Measurements from ENCODE around the gene DXO. TPM values are rescaled to one million over a fixed set of nuclear protein-coding genes. Genes with fewer than 3 reads are reported as not detected.
A peak's percentile ranks its signal among the peaks of the same experiment; 100 is the strongest.

The DXO gene
- total RNA-seq (2016; rRNA removed; fragmentation: Illumina TruSeq; extraction: Trizol) (10.8 and 18.6 TPM in 2 replicates), polyA plus RNA-seq (2011; rRNA removed) (26.2 and 28.9 TPM in 2 replicates), polyA minus RNA-seq (2011; rRNA and poly(A)+ RNA removed; ENCODE audit: low replicate concordance) (43.0 TPM in 2 replicates), Bru-seq, nascent RNA (percentile 72 among the genes with signal in this experiment), BruChase-seq, experiment 1, labeled RNA remaining after a 6-hour chase (percentile 82 among the genes with signal in this experiment), BruChase-seq, experiment 2, labeled RNA remaining after a 2-hour chase (percentile 84 among the genes with signal in this experiment)
- total RNA-seq (2016; cell fraction: cytosol; rRNA removed; fragmentation: Illumina TruSeq; extraction: Trizol; ENCODE audit: low read depth): 9.0 and 14.9 TPM in 2 replicates
- 12.3 and 16.4 TPM in 2 replicates for total RNA-seq (2016; cell fraction: insoluble cytoplasmic fraction; rRNA removed; fragmentation: Illumina TruSeq; extraction: Trizol)
- total RNA-seq (2016; cell fraction: membrane; rRNA removed; fragmentation: Illumina TruSeq; extraction: Trizol): 10.9 and 16.6 TPM in 2 replicates
- 17.8 and 22.3 TPM in 2 replicates for total RNA-seq (2016; cell fraction: nucleus; rRNA removed; fragmentation: Illumina TruSeq; extraction: Trizol)
- 17.8 and 24.8 TPM in 2 replicates for polyA plus RNA-seq (2011; cell fraction: cytosol; rRNA removed)
- polyA plus RNA-seq (2011; cell fraction: nucleus; rRNA removed): 145 and 157 TPM in 2 replicates
- 16.4 and 25.9 TPM in 2 replicates for polyA plus RNA-seq (2012)
- 12.5 and 17.3 TPM in 2 replicates for polyA plus RNA-seq (2016; cell fraction: cytosol; fragmentation: Illumina TruSeq; extraction: Trizol; ENCODE audit: low read depth)
- 16.7 and 17.2 TPM in 2 replicates for polyA plus RNA-seq (2016; cell fraction: insoluble cytoplasmic fraction; fragmentation: Illumina TruSeq; extraction: Trizol; ENCODE audit: low read depth)
- polyA plus RNA-seq (2016; cell fraction: membrane; fragmentation: Illumina TruSeq; extraction: Trizol; ENCODE audit: low read depth): 14.6 and 18.4 TPM in 2 replicates
- polyA plus RNA-seq (2016; cell fraction: nucleus; fragmentation: Illumina TruSeq; extraction: Trizol; ENCODE audit: insufficient read depth, low read depth): 53.7 and 55.2 TPM in 2 replicates
- polyA minus RNA-seq (2011; cell fraction: cytosol; rRNA and poly(A)+ RNA removed): 10.4 TPM in 2 replicates
- polyA minus RNA-seq (2011; cell fraction: nucleus; rRNA and poly(A)+ RNA removed): 34.1 and 38.2 TPM in 2 replicates
- long read RNA-seq, experiment 1, transcript DXO-201 (7 exons, 1,628 nt): major isoform, 20 of 29 reads
- long read RNA-seq, experiment 1, partial matches to known transcripts: 2 of 29 reads
- long read RNA-seq, experiment 1, other reads (novel, unspliced or antisense): 3 of 29 reads
- long read RNA-seq, experiment 2, transcript DXO-203 (6 exons, 1,533 nt): minor isoform, 5 of 50 reads
- long read RNA-seq, experiment 2, transcript DXO-201 (7 exons, 1,628 nt): major isoform, 25 of 50 reads
- long read RNA-seq, experiment 2, partial matches to known transcripts: 1 of 50 reads
- long read RNA-seq, experiment 2, other reads (novel, unspliced or antisense): 14 of 50 reads

GRCh38 chr6:31971993-31972708 lies at the start of gene DXO:
Gene DXO, minus strand, starts transcription at chr6:31972138. Its CDS starts 463 bp downstream, at chr6:31971675.
- ChIA-PET POLR2A (interaction anchor here (0.8 to 6.1 kb wide), 17 partner anchors 8 to 320 kb away, joined by 3 to 142 read pairs (median 7); partner anchors contain the start of genes APOM, BAG6, C2 and CFB), CTCF (ENCODE audit: low intra/inter-chr PET ratio, low total read pairs) (no interaction called here)
- Histone ChIP-seq H3K27ac (ENCODE audit: extremely low read length, insufficient read depth, low read length) (peak within 1 kb of the TSS; percentile 86), H3K9ac (ENCODE audit: insufficient read depth, low read depth, low read length) (peak within 1 kb of the TSS; percentile 88), H3K4me2 (ENCODE audit: low read depth, low read length) (peak within 1 kb of the TSS; percentile 99), H4K20me1 (ENCODE audit: insufficient read depth, low read length) (no peaks in the 10 kb centered on the region), H3K79me2 (ENCODE audit: insufficient read depth, low read length) (peaks cover 21% of the 10 kb centered on the region), H2AFZ (ENCODE audit: low read length) (no peak within 1 kb of the TSS), H3K9me3 (ENCODE audit: low read length) (no peaks in the 10 kb centered on the region), H3K36me3 (replicated peaks in 1 of 2; ENCODE audit: control insufficient read depth in 1 of 2, insufficient read depth in 2 of 2, low read length in 2 of 2) (peaks cover 19 to 34% of the 10 kb centered on the region in 2 experiments), H3K27me3 (ENCODE audit: control insufficient read depth in 1 of 2, insufficient read depth in 2 of 2, low read length in 2 of 2) (no peaks in the 10 kb centered on the region; a peak in 1 of 5 replicates), H3K4me3 (replicated peaks in 1 of 3; ENCODE audit: insufficient read depth in 1 of 3, low read depth in 2 of 3, low read length in 3 of 3) (peak within 1 kb of the TSS; percentile 73 to 94 (median 90)), H3K4me1 (ENCODE audit: insufficient read depth, low read length) (peaks cover 32% of the 10 kb centered on the region)
- in situ Hi-C loops (cut with HindIII; ENCODE audit: extremely low pct_ligation_motif_present, low pct_unique_long_range_greater_than_20kb): no loop called here
- no TSS peak for BruUV-seq (replicated peaks)
- WGBS (ENCODE audit: low lambda C conversion rate): 2% methylated on average over 23 of the region's 62 CpGs
- DNase-seq (ENCODE audit: low spot score) (peak; percentile 98), FAIRE-seq (peak; percentile 99), ATAC-seq (peak; percentile 86)
- intact Hi-C loops (cut with micrococcal nuclease; ENCODE audit: unreplicated experiment): no loop called here
- TF ChIP-seq CTCF (CRISPR knock-in tag; IDR thresholded peaks at IDR 0.05): peak; percentile 17; the same call in 1 of the 2 replicates
- TF ChIP-seq ZNF337 (CRISPR knock-in tag; IDR thresholded peaks at IDR 0.05; ENCODE audit: borderline replicate concordance, low read depth): 0 out of 2 replicates have a peak, but pooled peaks have one; percentile 3
- TF ChIP-seq CCDC6 (CRISPR knock-in tag; IDR thresholded peaks at IDR 0.05): peak; percentile 82
- peak; percentile 89 for TF ChIP-seq JARID2 (CRISPR knock-in tag; IDR thresholded peaks at IDR 0.05; ENCODE audit: insufficient replicate concordance)
- TF ChIP-seq ZNF563 (CRISPR knock-in tag; IDR thresholded peaks at IDR 0.05): peak; percentile 83; the same call in 1 of the 2 replicates
- no peak for TF ChIP-seq ZNF615 (CRISPR knock-in tag; IDR thresholded peaks at IDR 0.05; ENCODE audit: borderline replicate concordance)
- no peak for TF ChIP-seq PAF1 (CRISPR knock-in tag; IDR thresholded peaks at IDR 0.05)
- TF ChIP-seq MBNL3 (CRISPR knock-in tag; conservative IDR thresholded peaks at IDR 0.05): no peak
- TF ChIP-seq LBX2 (CRISPR knock-in tag; IDR thresholded peaks at IDR 0.05; ENCODE audit: borderline replicate concordance): peak; percentile 93
- peak; percentile 97 for TF ChIP-seq UBTF (CRISPR knock-in tag; IDR thresholded peaks at IDR 0.05)
- peak; percentile 69 for TF ChIP-seq YY1 (IDR thresholded peaks at IDR 0.05; ENCODE audit: insufficient read depth, insufficient replicate concordance, low read depth, low read length)

Data from HepG2 (cell line).